OCI-LY7 (cell line): ENCODE results near the gene ADAMTS20.

Source experiments
- CTCF ChIP-seq: fragments of 200-600 bp; sonication (generic); conservative IDR thresholded peaks from 2 replicates; pipeline ENCODE4 v1.5.1; 2014; ENCODE audit warnings: mild to moderate bottlenecking, antibody characterized with exemption, low read length, moderate library complexity, mixed read lengths
- EZH2phosphoT487 ChIP-seq: fragments of 200-600 bp; sonication (generic); IDR thresholded peaks from 2 replicates; pipeline ENCODE4 v1.6.1; 2018; ENCODE audit warnings: low read depth, borderline replicate concordance, mild to moderate bottlenecking, mixed run types, antibody characterized with exemption, low read length, moderate library complexity, mixed read lengths

- TF ChIP-seq EZH2phosphoT487 = no peak
- no peak for TF ChIP-seq CTCF
Observed at GRCh38 chr12:43307126-43307525, 244.9 kb downstream of the ADAMTS20 start.
